HFF-Myc (cell line): Measurements from ENCODE around the gene TMEM42.

ENCODE experiments used
- DNase-seq: peaks from one replicate; pipeline ENCODE4 v3.0.0-alpha.2; 2011; ENCODE audit warnings: low read depth; ENCODE audit errors: extremely low read depth
- H3K4me3 ChIP-seq: replicated peaks from 2 replicates; pipeline ENCODE4 v1.5.1; 2011; ENCODE audit warnings: low read depth, mild to moderate bottlenecking, control low read depth, low read length
- CTCF ChIP-seq: IDR thresholded peaks from 2 replicates; pipeline ENCODE4 v1.5.1; 2012; ENCODE audit warnings: mild to moderate bottlenecking, low read depth, low read length, control low read depth; ENCODE audit errors: missing control alignments

The TMEM42 gene

GRCh38 chr3:44875596-44875995, 13.9 kb downstream of the TMEM42 start:
- no peak overlapping the region for H3K4me3 ChIP-seq
- no peak for DNase-seq
- no peak for TF ChIP-seq CTCF

- TF ChIP-seq CTCF = no peak
- no peak for DNase-seq
These were observed 15.6 kb downstream of the TMEM42 start for GRCh38 chr3:44877333-44877732.

GRCh38 chr3:44880284-44880683, 18.6 kb downstream of the TMEM42 start:
- TF ChIP-seq CTCF = no peak

More at GRCh38 chr3:44877333-44877732, 15.6 kb downstream of the TMEM42 start:
- no peak overlapping the region for H3K4me3 ChIP-seq

GRCh38 chr3:44883213-44883955, 21.7 kb downstream of the TMEM42 start:
- no peak for TF ChIP-seq CTCF
- no peak for DNase-seq
- H3K4me3 ChIP-seq = no peak overlapping the region

More at GRCh38 chr3:44880284-44880683, 18.6 kb downstream of the TMEM42 start:
- no peak for DNase-seq
- H3K4me3 ChIP-seq = no peak overlapping the region

GRCh38 chr3:44883999-44884431, 22.3 kb downstream of the TMEM42 start:
- DNase-seq = peak; percentile 97
- H3K4me3 ChIP-seq = no peak overlapping the region
- TF ChIP-seq CTCF = no peak

GRCh38 chr3:44885618-44886017, 23.9 kb downstream of the TMEM42 start:
- no peak overlapping the region for H3K4me3 ChIP-seq
- peak; percentile 88 for DNase-seq
- no peak for TF ChIP-seq CTCF

GRCh38 chr3:44886561-44886960, 24.8 kb downstream of the TMEM42 start:
- no peak for DNase-seq
- no peak overlapping the region for H3K4me3 ChIP-seq
- no peak for TF ChIP-seq CTCF
